CD14-positive monocyte (primary cell): Measurements from ENCODE around the gene PLEKHA8. TPM values are rescaled to one million over a fixed set of nuclear protein-coding genes. Genes with fewer than 3 reads are reported as not detected.

Experiments used
- DNase-seq, 3 donors: peaks; one replicate each; pipeline ENCODE4 v3.0.0-alpha.2; 2011 to 2022
- H2AFZ ChIP-seq: 2 replicates; pipeline ENCODE4 v1.6.0; 2012; ENCODE audit warnings: mild to moderate bottlenecking, low read depth, low read length, inconsistent platforms; ENCODE audit not compliant: insufficient read depth, poor library complexity, severe bottlenecking
- H3K27ac ChIP-seq, 2 donors: 1 replicate in 1 of 2; 2 replicates in 1 of 2; pipeline ENCODE4 v1.5.1; 2012 to 2013; ENCODE audit warnings: low read length in 2 of 2, control low read depth in 1 of 2, inconsistent platforms in 1 of 2, low read depth in 1 of 2, mild to moderate bottlenecking in 1 of 2
- H3K27me3 ChIP-seq, 2 donors: one replicate each; pipeline versions ENCODE4 v1.6.0 to v1.6.1; 2011 to 2013; ENCODE audit warnings: low read length in 2 of 2; ENCODE audit not compliant: control insufficient read depth in 2 of 2, insufficient read depth in 2 of 2
- H3K36me3 ChIP-seq, 2 donors: replicated peaks in 1 of 2; 1 replicate in 1 of 2; 2 replicates in 1 of 2; pipeline versions ENCODE4 v1.5.1 to v1.6.1; 2012 to 2013; ENCODE audit warnings: low read length in 2 of 2, control low read depth in 1 of 2, inconsistent platforms in 1 of 2, mild to moderate bottlenecking in 1 of 2; ENCODE audit not compliant: insufficient read depth in 2 of 2, control insufficient read depth in 1 of 2
- H3K4me1 ChIP-seq, 2 donors: 1 replicate in 1 of 2; 2 replicates in 1 of 2; pipeline versions ENCODE4 v1.5.1 to v1.6.1; 2012 to 2013; ENCODE audit warnings: low read length in 2 of 2, control low read depth in 1 of 2, inconsistent platforms in 1 of 2, mild to moderate bottlenecking in 1 of 2, moderate library complexity in 1 of 2; ENCODE audit not compliant: insufficient read depth in 2 of 2, control insufficient read depth in 1 of 2
- H3K4me2 ChIP-seq: replicated peaks from 2 replicates; pipeline ENCODE3; 2012; ENCODE audit warnings: low read length, moderate library complexity, mild to moderate bottlenecking; ENCODE audit not compliant: poor library complexity, severe bottlenecking; ENCODE audit errors: extremely low read depth
- H3K4me3 ChIP-seq, 3 experiments: fragments of 200-600 bp in 1 of 3; sonication (generic) in 1 of 3; replicated peaks in 1 of 3; 1 replicate in 2 of 3; 2 replicates in 1 of 3; pipeline ENCODE4 v1.5.1; 2011 to 2013; ENCODE audit warnings: low read length in 3 of 3, mild to moderate bottlenecking in 3 of 3, control low read depth in 2 of 3, low read depth in 2 of 3, inconsistent platforms in 1 of 3, moderate library complexity in 1 of 3
- H3K79me2 ChIP-seq: 2 replicates; pipeline ENCODE4 v1.6.0; 2012; ENCODE audit warnings: mild to moderate bottlenecking, control low read depth, inconsistent platforms, low read length, moderate library complexity; ENCODE audit not compliant: insufficient read depth
- H3K9ac ChIP-seq: 2 replicates; pipeline ENCODE4 v1.6.0; 2017; ENCODE audit warnings: low read length, mild to moderate bottlenecking; ENCODE audit not compliant: insufficient read depth, poor library complexity, severe bottlenecking
- H3K9me3 ChIP-seq, 2 donors: replicated peaks in 1 of 2; 1 replicate in 1 of 2; 2 replicates in 1 of 2; pipeline versions ENCODE4 v1.5.1 to v1.6.1; 2012 to 2013; ENCODE audit warnings: low read length in 2 of 2, control low read depth in 1 of 2; ENCODE audit not compliant: control insufficient read depth in 1 of 2, insufficient read depth in 1 of 2
- H4K20me1 ChIP-seq: 2 replicates; pipeline ENCODE4 v1.6.0; 2012; ENCODE audit warnings: mild to moderate bottlenecking, low read length, control low read depth, moderate library complexity; ENCODE audit not compliant: insufficient read depth
- H3K27ac Mint-ChIP-seq, 7 donors: one replicate each; pipeline ENCODE4 v1.8.0; 2020; ENCODE audit warnings: mild to moderate bottlenecking in 7 of 7, mixed read lengths in 7 of 7, moderate library complexity in 6 of 7, inconsistent platforms in 2 of 7
- H3K27me3 Mint-ChIP-seq, 3 donors: one replicate each; pipeline ENCODE4 v1.8.0; 2021 to 2022; ENCODE audit warnings: low read depth in 3 of 3, mild to moderate bottlenecking in 3 of 3, mixed read lengths in 3 of 3, moderate library complexity in 3 of 3, inconsistent platforms in 1 of 3
- H3K36me3 Mint-ChIP-seq, 2 donors: one replicate each; pipeline ENCODE4 v1.8.0; 2020; ENCODE audit warnings: mixed read lengths in 2 of 2, inconsistent platforms in 1 of 2, mild to moderate bottlenecking in 1 of 2
- H3K4me1 Mint-ChIP-seq: one replicate; pipeline ENCODE4 v1.8.0; 2020; ENCODE audit warnings: mild to moderate bottlenecking, mixed read lengths
- H3K4me3 Mint-ChIP-seq, 2 donors: one replicate each; pipeline ENCODE4 v1.8.0; 2020; ENCODE audit warnings: mild to moderate bottlenecking in 2 of 2, mixed read lengths in 2 of 2, moderate library complexity in 1 of 2
- H3K9me3 Mint-ChIP-seq, 7 donors: one replicate each; pipeline ENCODE4 v1.8.0; 2020 to 2022; ENCODE audit warnings: mixed read lengths in 7 of 7, mild to moderate bottlenecking in 6 of 7, moderate library complexity in 6 of 7, inconsistent platforms in 2 of 7
- CTCF ChIP-seq: fragments of 200-600 bp; IDR thresholded peaks from one replicate; pipeline ENCODE4 v1.8.0; 2022; ENCODE audit warnings: antibody characterized with exemption, mild to moderate bottlenecking
- WGBS: methylation state at CpG from one replicate; pipeline ENCODE4 v1.1.5; 2013; ENCODE audit warnings: missing lambda C conversion rate; ENCODE audit not compliant: insufficient coverage; 5-methylcytosine and 5-hydroxymethylcytosine counted together
- intact Hi-C, 2 donors: fragments of 100-400 bp; cut with micrococcal nuclease; formaldehyde crosslinking; loops; one replicate each; pipeline versions ENCODE4 v1.15.0 to v1.15.1; 2023
- polyA plus RNA-seq, 3 donors: library from polyadenylated mRNA; depleted of rRNA in 1 of 3; unstranded in 2 of 3; stranded (reverse) in 1 of 3; fragments of 300-500 nt in 2 of 3; fragments of >200 nt in 1 of 3; fragmentation: Illumina TruSeq in 2 of 3; gene quantifications; 1 replicate in 2 of 3; 2 replicates in 1 of 3; pipeline ENCODE4 v1.2.3, GENCODE V29; 2012 to 2021

Gene PLEKHA8
- polyA plus RNA-seq, 3 donors: 2.4 to 2.7 (median 2.6) TPM

- no peaks in the 10 kb centered on the region for H3K36me3 ChIP-seq
- no peaks in the 10 kb centered on the region for H3K9me3 ChIP-seq
- no peak overlapping the region for H2AFZ ChIP-seq
- H4K20me1 ChIP-seq: no peaks in the 10 kb centered on the region
- H3K27me3 ChIP-seq: no peaks in the 10 kb centered on the region
- Mint-ChIP-seq H3K4me1 (peaks cover 79% of the 10 kb centered on the region), H3K4me3 (peak overlapping the region in 1 of 2 donors; percentile 80), H3K27me3 (peaks cover 0 to 1% (median 0%) of the 10 kb centered on the region in 3 donors), H3K27ac (peak overlapping the region in 3 of 7 donors; percentile 73 to 89 (median 85)), H3K36me3 (peaks cover 0 to 5% of the 10 kb centered on the region in 2 donors), H3K9me3 (no peaks in the 10 kb centered on the region)
- no peak overlapping the region for H3K4me3 ChIP-seq
- peak overlapping the region; percentile 31 for H3K4me2 ChIP-seq
- no peak overlapping the region for H3K9ac ChIP-seq
- no peak for TF ChIP-seq CTCF
- H3K27ac ChIP-seq: no peak overlapping the region
- no peak for DNase-seq
- WGBS: 55% methylated on average over 3 of the region's 5 CpGs
- peaks cover 71 to 74% of the 10 kb centered on the region in 2 donors for H3K4me1 ChIP-seq
- no peaks in the 10 kb centered on the region for H3K79me2 ChIP-seq
- intact Hi-C loops: loop anchor here (5.0 to 10.0 kb wide), 4 partner anchors 62 to 262 kb away; partner anchors contain the start of gene ZNRF2 (in 1 of the 2)
Observed at GRCh38 chr7:30162622-30163124, 134.5 kb downstream of the PLEKHA8 start.

GRCh38 chr7:30163231-30163894, 135.2 kb downstream of the PLEKHA8 start:
- Mint-ChIP-seq H3K27me3 (peaks cover 0 to 1% (median 0%) of the 10 kb centered on the region in 3 donors), H3K27ac (peak overlapping the region; percentile 51 to 89 (median 85)), H3K4me3 (peak overlapping the region; percentile 31 to 80), H3K4me1 (peaks cover 79% of the 10 kb centered on the region), H3K36me3 (peaks cover 0 to 7% of the 10 kb centered on the region in 2 donors), H3K9me3 (no peaks in the 10 kb centered on the region)
- Histone ChIP-seq H3K9me3 (no peaks in the 10 kb centered on the region), H3K27ac (peak overlapping the region; percentile 20 to 62), H3K4me3 (peak overlapping the region in 1 of 3 experiments; percentile 27), H3K9ac (peak overlapping the region; percentile 2), H3K4me2 (peak overlapping the region; percentile 31), H3K4me1 (peaks cover 71 to 74% of the 10 kb centered on the region in 2 donors), H3K79me2 (no peaks in the 10 kb centered on the region), H2AFZ (peak overlapping the region; percentile 69), H3K36me3 (no peaks in the 10 kb centered on the region), H4K20me1 (no peaks in the 10 kb centered on the region), H3K27me3 (no peaks in the 10 kb centered on the region)
- intact Hi-C loops: loop anchor here (5.0 to 10.0 kb wide), 4 partner anchors 61 to 261 kb away; partner anchors contain the start of gene ZNRF2 (in 1 of the 2)
- DNase-seq: peak in 2 of 3 donors; percentile 48 to 61
- 0% methylated on average over 3 of the region's 13 CpGs for WGBS
- no peak for TF ChIP-seq CTCF
